Central memory CD8-positive, alpha-beta T cell (primary cell): ENCODE measurements around the gene ANKRD17.
A peak's percentile ranks its signal among the peaks of the same experiment; 100 is the strongest.
"Not testable (repeated sequence)": the region's sequence is repeated elsewhere in the genome, so short reads cannot be mapped to it uniquely, and the experiment has no call there.

Source experiments
- ATAC-seq: fragments of 150-1000 bp; cut with Tn5 transposase; replicated peaks from 2 replicates; pipeline ENCODE4 v1.10.0; 2022; ENCODE audit warnings: mild to moderate bottlenecking, moderate FRiP score, moderate number of reproducible peaks; ENCODE audit not compliant: poor library complexity, severe bottlenecking; ENCODE audit errors: extremely low read depth
- DNase-seq, 2 donors: peaks; one replicate each; pipeline ENCODE4 v3.0.0; 2021; ENCODE audit warnings: low spot score in 2 of 2
- H3K27ac Mint-ChIP-seq: one replicate; pipeline ENCODE4 v1.8.0; 2022; ENCODE audit warnings: low read depth, mild to moderate bottlenecking, moderate library complexity, mixed read lengths
- H3K27me3 Mint-ChIP-seq: one replicate; pipeline ENCODE4 v1.8.0; 2022; ENCODE audit warnings: mixed read lengths
- H3K36me3 Mint-ChIP-seq: one replicate; pipeline ENCODE4 v1.8.0; 2022; ENCODE audit warnings: mild to moderate bottlenecking, moderate library complexity, mixed read lengths; ENCODE audit not compliant: insufficient read depth
- H3K4me1 Mint-ChIP-seq: one replicate; pipeline ENCODE4 v1.8.0; 2022; ENCODE audit warnings: mixed read lengths
- H3K4me3 Mint-ChIP-seq: one replicate; pipeline ENCODE4 v1.8.0; 2022; ENCODE audit warnings: mild to moderate bottlenecking, moderate library complexity, mixed read lengths
- H3K9me3 Mint-ChIP-seq: one replicate; pipeline ENCODE4 v1.8.0; 2022; ENCODE audit warnings: mixed read lengths

ANKRD17 gene

DNA sequence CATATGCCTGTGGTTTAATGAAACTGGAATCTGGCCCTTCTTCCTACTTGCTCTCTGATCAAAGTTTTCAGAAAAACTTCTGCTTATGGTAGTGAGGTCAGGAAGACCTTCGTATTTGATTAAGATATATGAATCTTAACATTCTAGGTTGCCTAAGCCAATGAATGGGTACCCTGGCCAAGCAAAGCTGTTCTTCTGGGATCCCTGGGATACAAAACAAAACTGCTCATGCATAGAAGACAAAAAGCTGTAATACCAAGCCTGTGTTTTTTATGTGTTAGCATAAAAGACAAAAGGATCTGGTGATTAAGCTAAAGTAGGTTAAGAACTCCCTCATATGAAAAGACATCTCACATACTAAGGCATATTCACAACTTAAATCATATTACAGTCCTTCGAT lies 21.6 kb downstream of the ANKRD17 start:
- Mint-ChIP-seq H3K4me3 (no peak overlapping the region), H3K27ac (no peak overlapping the region), H3K4me1 (peaks cover 40% of the 10 kb centered on the region), H3K36me3 (peaks cover 18% of the 10 kb centered on the region), H3K27me3 (no peaks in the 10 kb centered on the region), H3K9me3 (no peaks in the 10 kb centered on the region)
- DNase-seq, result no peak
- ATAC-seq, result no peak

DNA sequence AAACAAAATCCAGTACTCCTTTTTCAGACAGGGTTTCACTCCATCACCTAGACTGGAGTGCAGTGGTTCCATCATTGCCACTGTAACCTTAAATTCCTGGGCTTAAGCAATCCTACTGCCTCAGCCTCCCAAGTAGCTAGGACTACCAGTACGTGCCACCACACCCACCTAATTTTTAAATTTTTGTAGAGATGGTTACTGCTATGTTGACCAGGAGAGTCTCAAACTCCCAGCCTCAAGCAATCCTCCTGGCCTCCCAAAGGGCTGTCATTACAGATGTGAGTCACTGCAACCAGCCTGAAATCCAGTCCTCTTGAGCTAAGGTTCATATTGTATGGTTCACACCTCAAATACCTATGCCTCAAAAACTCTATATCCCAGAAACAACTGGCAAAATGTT lies 22.4 kb downstream of the ANKRD17 start:
- Mint-ChIP-seq H3K4me3 (no peak overlapping the region), H3K27me3 (no peaks in the 10 kb centered on the region), H3K36me3 (peaks cover 19% of the 10 kb centered on the region), H3K4me1 (peaks cover 40% of the 10 kb centered on the region), H3K27ac (peak overlapping the region; percentile 35), H3K9me3 (no peaks in the 10 kb centered on the region)
- ATAC-seq (no peak), DNase-seq (no peak)

DNA sequence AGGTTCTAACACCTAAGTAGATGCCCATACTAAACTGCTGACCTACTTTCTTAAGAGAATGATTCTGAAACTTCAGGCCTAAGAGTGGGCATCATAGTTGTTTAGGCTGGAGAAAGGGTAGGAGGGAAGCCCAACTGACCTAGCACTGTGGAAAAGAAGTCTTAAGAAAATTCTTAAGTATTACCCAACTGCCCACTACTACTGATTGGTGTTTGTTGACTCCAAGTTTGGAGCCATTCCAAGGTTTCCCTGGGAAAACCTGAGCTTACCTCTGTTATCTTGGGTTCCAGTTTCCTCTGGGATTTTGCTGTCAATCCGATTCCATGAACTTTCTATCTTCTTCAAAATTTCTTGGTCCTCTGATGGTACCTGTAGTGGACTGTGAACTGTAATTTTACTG lies 23.9 kb downstream of the ANKRD17 start:
- ATAC-seq (no peak), DNase-seq (no peak)
- Mint-ChIP-seq H3K4me3 (no peak overlapping the region), H3K36me3 (peaks cover 19% of the 10 kb centered on the region), H3K4me1 (peaks cover 40% of the 10 kb centered on the region), H3K27me3 (no peaks in the 10 kb centered on the region), H3K27ac (peak overlapping the region; percentile 3), H3K9me3 (no peaks in the 10 kb centered on the region)

DNA sequence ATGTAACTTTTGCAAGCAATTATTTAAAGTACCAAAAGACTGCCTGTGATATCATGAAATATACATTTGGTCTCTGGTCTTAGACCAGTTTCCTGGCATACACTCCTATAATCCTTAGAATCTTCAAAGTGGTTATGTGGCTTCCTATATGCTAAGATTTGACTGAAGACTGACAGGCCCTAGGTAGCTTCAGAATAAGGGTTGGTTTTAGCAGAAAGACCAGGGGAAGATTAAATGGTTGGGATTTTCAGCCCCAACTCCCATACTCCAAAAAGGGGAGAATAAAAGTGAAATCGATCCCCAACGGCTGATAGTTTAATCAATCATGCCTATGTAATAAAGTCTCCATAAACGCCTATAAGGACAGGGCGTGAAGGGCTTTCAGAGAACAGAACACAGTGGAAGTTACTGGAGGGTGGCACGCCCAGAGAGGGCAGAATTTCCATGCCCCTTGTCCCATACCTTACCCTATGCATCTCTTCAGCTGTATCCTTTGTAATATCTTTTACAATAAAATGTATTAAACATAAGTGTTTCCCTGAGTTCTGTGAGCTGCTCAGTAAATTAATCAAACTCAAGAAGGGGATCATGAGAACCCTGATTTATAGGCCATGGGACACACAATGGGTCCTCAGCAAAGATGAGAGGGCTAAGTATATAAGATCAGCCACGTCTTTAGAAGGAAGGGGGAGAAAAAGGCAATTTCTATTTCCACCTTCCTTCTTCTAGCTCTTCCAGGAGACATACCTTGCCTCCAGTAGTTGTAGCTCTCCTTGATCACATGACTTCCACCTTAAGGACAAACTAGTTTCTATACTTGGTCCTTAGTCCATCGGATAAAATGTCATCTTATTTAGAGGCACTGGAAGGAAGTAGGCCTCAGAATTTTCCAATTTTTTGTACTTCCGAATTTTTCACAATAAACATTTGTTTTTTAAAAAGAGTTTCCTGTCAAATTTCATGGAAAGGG lies 26.8 kb downstream of the ANKRD17 start:
- H3K36me3 Mint-ChIP-seq, result peaks cover 13% of the 10 kb centered on the region
- H3K27ac Mint-ChIP-seq, result peak overlapping the region; percentile 85
- DNase-seq (no peak), ATAC-seq (no peak)
- H3K27me3 Mint-ChIP-seq, result no peaks in the 10 kb centered on the region
- no peaks in the 10 kb centered on the region for H3K9me3 Mint-ChIP-seq
- H3K4me1 Mint-ChIP-seq, result peaks cover 21% of the 10 kb centered on the region
- H3K4me3 Mint-ChIP-seq, result no peak overlapping the region

DNA sequence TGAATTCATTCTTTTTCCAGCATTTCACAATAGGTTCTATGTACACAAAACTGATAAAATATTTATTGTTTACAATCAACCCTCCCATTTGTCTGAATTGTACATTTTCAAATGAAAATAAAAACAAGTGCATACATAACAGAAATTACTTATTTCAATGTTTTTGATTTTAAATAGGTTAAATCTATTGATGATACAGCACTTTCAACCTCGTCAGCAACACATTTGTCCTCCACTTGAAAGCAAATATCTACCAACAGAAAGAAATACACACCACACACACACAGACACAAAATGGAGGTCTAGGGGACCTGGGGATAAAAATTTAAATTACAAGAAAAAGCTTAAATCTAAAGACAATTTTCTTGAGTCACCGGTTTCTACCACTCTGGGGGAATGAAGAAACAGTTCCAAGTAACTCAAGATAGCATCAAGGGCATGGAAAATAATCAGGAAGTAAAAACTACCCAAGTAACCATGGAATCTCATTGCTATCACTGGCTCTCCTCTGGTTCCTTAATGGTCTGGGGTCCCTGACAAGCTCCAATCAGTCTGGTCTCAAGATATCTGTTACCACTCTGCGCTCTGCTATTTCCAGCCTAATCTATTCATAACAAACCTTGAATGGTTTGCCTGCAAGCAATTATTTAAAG lies 27.6 kb downstream of the ANKRD17 start:
- Mint-ChIP-seq H3K27ac (peak overlapping the region; percentile 25), H3K9me3 (no peaks in the 10 kb centered on the region), H3K36me3 (peaks cover 13% of the 10 kb centered on the region), H3K4me1 (peaks cover 21% of the 10 kb centered on the region), H3K27me3 (no peaks in the 10 kb centered on the region), H3K4me3 (no peak overlapping the region)
- DNase-seq (no peak), ATAC-seq (no peak)

DNA sequence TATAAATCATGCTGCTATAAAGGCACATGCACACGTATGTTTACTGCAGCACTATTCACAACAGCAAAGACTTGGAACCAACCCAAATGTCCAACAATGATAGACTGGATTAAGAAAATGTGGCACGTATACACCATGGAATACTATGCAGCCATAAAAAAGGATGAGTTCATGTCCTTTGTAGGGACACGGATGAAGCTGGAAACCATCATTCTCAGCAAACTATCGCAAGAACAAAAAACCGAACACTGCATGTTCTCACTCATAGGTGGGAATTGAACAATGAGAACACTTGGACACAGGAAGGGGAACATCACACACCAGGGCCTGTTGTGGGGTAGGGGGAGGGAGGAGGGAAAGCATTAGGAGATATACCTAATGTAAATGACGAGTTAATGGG lies 29.8 kb downstream of the ANKRD17 start:
- H3K27ac Mint-ChIP-seq, result not testable (repeated sequence)
- H3K36me3 Mint-ChIP-seq, result peaks cover 14% of the 10 kb centered on the region

DNA sequence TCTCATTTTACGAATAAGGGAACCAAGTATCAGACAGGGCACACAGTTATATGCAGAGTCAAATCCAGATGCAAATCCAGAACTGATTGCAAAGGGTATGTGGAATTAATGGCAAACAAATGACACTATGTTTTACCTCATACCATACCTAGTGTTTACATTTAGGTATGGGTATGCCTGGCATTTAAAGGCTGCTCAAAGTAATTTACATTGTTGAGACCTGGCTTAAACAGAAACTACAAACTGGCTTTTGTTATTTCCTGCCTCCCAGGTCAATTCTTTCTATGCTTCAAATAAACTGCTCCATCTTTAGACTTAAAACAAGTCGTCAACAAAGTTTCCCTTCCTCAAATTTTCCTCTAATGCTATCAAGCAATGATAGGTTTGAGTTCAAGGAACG lies 33.7 kb downstream of the ANKRD17 start:
- Mint-ChIP-seq H3K4me3 (no peak overlapping the region), H3K4me1 (peaks cover 21% of the 10 kb centered on the region), H3K9me3 (no peaks in the 10 kb centered on the region), H3K27ac (peak overlapping the region; percentile 55), H3K27me3 (no peaks in the 10 kb centered on the region), H3K36me3 (peaks cover 6% of the 10 kb centered on the region)
- DNase-seq, result no peak
- no peak for ATAC-seq

More for the DNA sequence above, 29.8 kb downstream of the ANKRD17 start:
- H3K4me3 Mint-ChIP-seq, DNase-seq, H3K9me3 Mint-ChIP-seq, H3K27me3 Mint-ChIP-seq, ATAC-seq: not testable (repeated sequence)
- peaks cover 25% of the 10 kb centered on the region for H3K4me1 Mint-ChIP-seq

DNA sequence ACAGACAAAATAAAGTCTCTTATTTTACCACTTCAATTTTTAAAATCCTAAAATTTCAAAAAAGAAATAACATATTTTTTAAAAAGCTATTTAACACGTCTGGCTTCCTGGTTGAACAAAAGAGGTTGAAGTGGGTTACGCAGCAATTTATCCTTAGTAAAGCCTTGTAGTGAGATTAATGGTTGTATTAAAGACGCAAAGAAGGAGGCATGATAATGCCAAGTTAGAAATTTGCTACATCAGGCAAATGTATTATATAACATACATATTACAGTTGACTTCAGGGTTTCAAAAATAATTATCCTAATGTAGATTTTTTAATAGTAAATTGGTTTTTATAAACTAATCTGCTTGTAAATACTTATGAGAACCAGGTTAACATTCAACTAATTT lies 35.3 kb downstream of the ANKRD17 start:
- no peak for ATAC-seq
- Mint-ChIP-seq H3K4me3 (no peak overlapping the region), H3K27me3 (no peaks in the 10 kb centered on the region)

DNA sequence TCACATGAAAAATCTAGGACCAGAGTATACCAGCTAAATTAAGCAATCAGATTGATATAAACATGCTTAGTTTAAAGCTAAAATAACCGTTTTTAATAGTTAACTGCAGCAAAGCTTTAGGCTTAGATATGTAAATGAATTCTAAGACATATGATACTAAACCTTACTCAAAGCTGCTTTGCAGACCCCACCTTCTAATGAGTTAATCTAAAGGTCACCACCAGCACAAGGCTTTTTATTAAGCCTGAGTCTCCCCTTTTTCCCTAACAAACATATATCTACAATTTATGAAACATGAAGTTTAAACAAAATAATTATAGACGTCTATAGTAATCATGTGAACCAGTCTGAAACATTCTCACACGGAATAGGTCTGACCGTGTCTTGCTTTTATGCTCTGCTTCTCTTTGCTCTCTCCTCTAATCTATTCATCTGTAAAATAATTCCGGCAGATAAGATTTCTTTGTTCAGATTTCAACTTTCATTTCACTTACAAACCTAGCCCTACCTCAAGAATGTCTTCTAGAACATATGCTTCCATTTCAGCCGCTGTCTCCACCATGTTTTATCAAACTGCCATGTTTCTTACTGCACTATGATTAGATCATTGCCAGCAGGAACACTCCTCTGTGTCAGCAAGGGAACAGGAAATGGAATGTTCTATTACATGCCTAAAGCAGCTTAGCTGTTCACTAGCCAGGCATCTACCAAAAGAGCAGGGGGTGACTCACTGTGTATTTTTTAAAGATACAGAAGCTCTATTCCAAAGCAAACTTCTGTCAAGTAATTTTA lies 35.9 kb downstream of the ANKRD17 start:
- peak; percentile 99 for ATAC-seq
- DNase-seq, result peak in 1 of 2 donors; percentile 42
- no peak overlapping the region for H3K4me3 Mint-ChIP-seq
- H3K4me1 Mint-ChIP-seq, result peaks cover 34% of the 10 kb centered on the region
- H3K36me3 Mint-ChIP-seq, result peaks cover 6% of the 10 kb centered on the region
- no peak overlapping the region for H3K27ac Mint-ChIP-seq
- no peaks in the 10 kb centered on the region for H3K9me3 Mint-ChIP-seq
- no peaks in the 10 kb centered on the region for H3K27me3 Mint-ChIP-seq

More for the DNA sequence above, 35.3 kb downstream of the ANKRD17 start:
- Mint-ChIP-seq H3K36me3 (peaks cover 6% of the 10 kb centered on the region), H3K9me3 (no peaks in the 10 kb centered on the region), H3K27ac (no peak overlapping the region), H3K4me1 (peaks cover 33% of the 10 kb centered on the region)
- DNase-seq, result no peak

DNA sequence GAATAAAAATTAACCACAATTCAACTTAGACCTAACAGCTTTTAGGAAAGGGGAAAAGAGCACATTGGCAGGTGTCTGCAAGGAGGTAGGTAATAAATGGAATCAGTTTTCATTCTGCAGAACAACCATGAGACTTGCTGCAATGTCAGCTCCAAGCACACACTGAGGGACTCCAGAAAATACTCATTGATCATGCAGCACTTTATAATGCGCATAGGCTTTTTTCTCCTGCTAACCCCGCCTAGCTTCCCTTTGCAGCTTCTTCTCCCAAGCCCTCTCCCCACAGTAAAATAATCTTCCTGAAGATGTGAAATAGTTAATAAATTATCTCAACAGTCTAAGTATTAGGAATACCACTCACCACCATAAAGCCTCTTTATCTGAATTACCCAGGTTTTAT lies 36.9 kb downstream of the ANKRD17 start:
- DNase-seq (no peak), ATAC-seq (no peak)
- Mint-ChIP-seq H3K27ac (no peak overlapping the region), H3K4me3 (peak overlapping the region; percentile 14), H3K27me3 (no peaks in the 10 kb centered on the region), H3K4me1 (peaks cover 39% of the 10 kb centered on the region), H3K36me3 (peaks cover 6% of the 10 kb centered on the region), H3K9me3 (no peaks in the 10 kb centered on the region)

DNA sequence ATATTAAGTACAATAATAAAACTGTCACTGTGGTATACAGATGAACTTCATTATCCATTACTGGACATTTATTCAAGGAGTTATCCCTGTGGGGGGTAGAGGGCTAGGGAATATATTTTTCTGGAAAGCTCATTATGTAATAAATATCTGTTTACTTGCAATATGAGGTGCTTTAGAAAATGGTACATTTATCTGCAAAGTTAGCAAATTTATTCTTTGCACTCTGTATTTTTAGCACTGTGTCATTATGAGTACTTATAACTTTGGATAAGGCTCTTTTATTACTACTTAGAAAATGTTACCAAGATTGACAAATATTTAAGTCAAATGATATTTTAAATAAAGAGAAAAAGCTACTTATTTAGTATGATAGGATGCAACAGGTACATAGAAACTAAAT lies 37.8 kb downstream of the ANKRD17 start:
- no peaks in the 10 kb centered on the region for H3K9me3 Mint-ChIP-seq
- DNase-seq (no peak), ATAC-seq (no peak)
- H3K4me3 Mint-ChIP-seq, result no peak overlapping the region
- peaks cover 3% of the 10 kb centered on the region for H3K36me3 Mint-ChIP-seq
- peaks cover 39% of the 10 kb centered on the region for H3K4me1 Mint-ChIP-seq
- no peak overlapping the region for H3K27ac Mint-ChIP-seq
- no peaks in the 10 kb centered on the region for H3K27me3 Mint-ChIP-seq

DNA sequence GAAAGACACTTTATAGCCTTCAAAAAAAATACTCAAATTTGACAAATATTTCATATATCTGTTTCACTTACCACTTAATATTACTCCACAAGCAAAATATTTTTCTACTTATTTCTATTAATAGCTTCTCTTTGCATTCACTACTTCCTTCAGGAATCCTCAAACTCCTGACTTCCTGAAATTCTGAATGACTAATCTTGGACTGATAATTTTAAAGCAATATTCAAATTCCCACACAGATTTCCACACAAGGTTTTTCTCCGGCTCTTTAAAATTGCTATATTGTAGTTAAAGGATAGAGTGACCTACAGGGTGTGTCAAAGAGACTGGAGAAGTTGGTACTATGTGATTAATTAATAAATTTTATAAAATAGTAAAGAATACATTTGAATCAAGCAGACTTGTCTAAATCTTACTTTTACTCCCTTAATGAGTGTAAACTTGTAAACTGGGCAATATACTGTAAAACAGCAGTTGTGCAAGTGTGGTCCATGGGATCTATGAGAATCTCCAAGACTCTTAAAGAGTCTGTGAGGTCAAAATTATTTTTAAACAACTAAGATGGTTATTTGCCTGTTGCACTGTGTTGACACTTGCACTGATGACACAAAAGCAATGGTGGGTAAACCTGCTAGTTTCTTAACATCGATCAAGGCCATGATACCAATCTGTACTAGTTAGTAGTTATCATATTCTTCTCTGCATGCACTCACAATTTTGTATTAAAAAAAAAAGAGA lies 44.5 kb downstream of the ANKRD17 start:
- Mint-ChIP-seq H3K27ac (no peak overlapping the region), H3K4me3 (no peak overlapping the region), H3K27me3 (no peaks in the 10 kb centered on the region), H3K9me3 (no peaks in the 10 kb centered on the region), H3K4me1 (peaks cover 34% of the 10 kb centered on the region), H3K36me3 (peaks cover 6% of the 10 kb centered on the region)
- ATAC-seq (no peak), DNase-seq (no peak)
